Panc1 (cell line): ENCODE data around the gene PADI2.

Experiments used
- CTCF ChIP-seq: fragments of 450-650 bp; IDR thresholded peaks from 2 replicates; pipeline ENCODE4 v1.5.1; 2017; ENCODE audit warnings: mild to moderate bottlenecking
- REST ChIP-seq, 2 experiments: IDR thresholded peaks; 2 replicates each; pipeline ENCODE4 v1.6.1; 2011 to 2012; ENCODE audit warnings: low read depth in 2 of 2, control low read depth in 1 of 2, low read length in 1 of 2, mild to moderate bottlenecking in 1 of 2, moderate library complexity in 1 of 2; ENCODE audit not compliant: insufficient read depth in 1 of 2
- SIN3A ChIP-seq: IDR thresholded peaks from 2 replicates; pipeline ENCODE4 v1.6.1; 2012; ENCODE audit warnings: low read depth, mild to moderate bottlenecking, low read length, moderate library complexity, borderline replicate concordance; ENCODE audit not compliant: insufficient read depth
- TCF7L2 ChIP-seq: IDR thresholded peaks from 2 replicates; pipeline ENCODE4 v1.6.1; 2011; ENCODE audit warnings: mild to moderate bottlenecking, low read depth, low read length, inconsistent platforms

- TF ChIP-seq SIN3A, result no peak
- no peak for TF ChIP-seq CTCF
- TF ChIP-seq TCF7L2, result no peak
- no peak for TF ChIP-seq REST (IDR thresholded peaks at IDR 0.05; ENCODE audit: insufficient read depth in 1 of 2, low read depth in 2 of 2, low read length in 1 of 2)
These were observed 47.5 kb downstream of the PADI2 start for GRCh38 chr1:17071794-17072193.
